Lung microvascular endothelial cell (primary cell): Measurements from ENCODE around the gene TIGD3. TPM values are rescaled to one million over a fixed set of nuclear protein-coding genes. Genes with fewer than 3 reads are reported as not detected.

Source experiments
- DNase-seq, 2 donors: peaks; one replicate each; pipeline versions ENCODE4 v3.0.0 to v3.0.0-alpha.2; 2010; ENCODE audit warnings: low read depth in 2 of 2
- total RNA-seq: library from RNA; depleted of rRNA; stranded (reverse); fragments of >200 nt; gene quantifications from 2 replicates; pipeline ENCODE4 v1.2.1, GENCODE V29; 2014

Gene TIGD3
- total RNA-seq, 1 donor from 2014 or later, result not detected

DNA sequence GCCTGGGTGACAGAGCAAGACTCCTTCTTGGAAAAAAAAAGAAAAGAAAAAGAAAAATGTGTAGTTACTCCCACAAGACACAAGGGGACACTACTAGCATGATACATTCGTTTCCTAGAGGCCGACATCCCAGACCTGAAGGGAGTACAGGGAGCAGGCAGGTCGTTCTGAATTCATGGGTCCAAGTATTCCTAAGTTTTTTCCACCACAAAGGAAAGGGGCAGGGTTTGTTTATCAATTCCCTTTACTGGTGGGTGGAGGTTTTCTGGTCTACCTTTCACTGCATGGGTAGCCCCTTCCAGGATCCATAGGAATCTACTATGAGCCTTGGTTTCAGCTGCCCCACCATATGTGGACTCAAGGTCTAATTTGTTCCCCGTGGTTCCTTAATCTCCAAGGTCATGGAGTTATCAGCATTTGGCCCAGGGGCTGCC lies 11.8 kb downstream of the TIGD3 start:
- DNase-seq, result peak; percentile 84 to 90

DNA sequence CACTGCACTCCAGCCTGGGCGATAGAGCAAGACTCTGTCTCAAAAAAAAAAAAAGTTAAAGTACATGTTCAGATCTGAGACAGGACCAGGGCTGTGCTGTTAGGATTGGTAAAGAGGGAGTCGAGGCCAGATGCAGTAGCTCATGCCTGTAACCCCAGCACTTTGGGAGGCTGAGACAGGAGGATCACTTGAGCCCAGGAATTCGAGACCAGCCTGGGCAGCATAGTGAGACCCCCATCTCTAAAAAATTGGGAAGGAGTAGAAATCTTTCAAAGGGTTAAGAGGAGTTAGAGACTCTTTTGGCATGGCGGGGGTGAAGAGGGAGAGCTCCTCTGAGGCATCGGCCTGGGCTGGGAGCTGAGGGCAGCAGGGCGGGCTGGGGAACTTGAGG lies 16.1 kb downstream of the TIGD3 start:
- DNase-seq, result no peak

DNA sequence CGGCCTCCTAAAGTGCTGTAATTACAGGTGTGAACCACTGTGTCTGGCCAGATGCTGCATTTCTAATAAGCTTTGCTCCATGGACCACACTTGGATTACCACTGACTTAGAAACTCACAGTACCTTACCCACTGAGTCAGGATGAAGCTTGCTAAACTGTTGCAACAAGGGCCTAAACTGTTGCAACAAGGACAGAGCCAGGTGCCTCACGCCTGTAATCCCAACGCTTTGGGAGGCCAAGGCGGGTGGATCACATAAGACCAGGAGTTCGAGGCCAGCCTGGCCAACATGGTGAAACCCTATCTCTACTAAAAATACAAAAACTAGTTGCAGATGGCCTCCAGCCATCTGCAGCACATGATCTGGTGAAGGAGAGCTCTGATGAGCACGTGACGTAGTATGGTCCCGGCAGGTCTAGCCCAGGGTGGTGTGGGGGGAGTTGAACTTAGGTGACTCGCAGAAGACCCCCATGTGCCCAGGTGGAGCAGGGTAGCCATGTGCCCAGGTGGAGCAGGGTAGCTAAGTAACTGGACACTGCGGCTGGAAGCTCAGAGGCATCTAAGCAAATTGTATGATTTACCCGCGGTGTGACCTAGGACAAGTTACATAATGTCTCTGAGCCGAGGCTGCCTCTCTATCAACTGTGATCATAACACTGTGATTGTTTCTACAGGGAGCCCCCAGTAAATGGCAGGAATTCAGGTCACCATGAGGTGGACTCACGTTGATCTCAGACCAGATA lies 19.5 kb downstream of the TIGD3 start:
- no peak for DNase-seq

DNA sequence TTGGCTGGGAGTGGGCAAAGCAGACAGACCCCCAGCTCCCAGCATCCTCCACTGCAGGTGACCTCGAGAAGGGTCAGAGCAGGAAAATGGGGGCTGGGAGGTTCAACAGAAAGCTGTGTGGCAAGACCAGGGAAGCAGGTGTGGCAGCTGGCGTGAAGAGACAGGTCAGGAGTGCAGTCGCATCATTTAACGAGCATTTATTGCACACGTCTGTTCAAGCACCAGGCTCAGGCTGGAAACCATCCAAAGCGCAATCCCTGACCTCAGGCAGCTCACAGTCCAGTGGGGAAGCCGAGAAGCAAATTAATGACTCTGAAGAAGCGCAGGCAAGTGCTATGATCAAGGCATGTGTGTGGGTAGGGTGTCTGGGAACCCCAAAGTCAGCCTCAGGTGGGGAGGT lies 20.5 kb downstream of the TIGD3 start:
- DNase-seq, result peak in 1 of 2 donors; percentile 0

DNA sequence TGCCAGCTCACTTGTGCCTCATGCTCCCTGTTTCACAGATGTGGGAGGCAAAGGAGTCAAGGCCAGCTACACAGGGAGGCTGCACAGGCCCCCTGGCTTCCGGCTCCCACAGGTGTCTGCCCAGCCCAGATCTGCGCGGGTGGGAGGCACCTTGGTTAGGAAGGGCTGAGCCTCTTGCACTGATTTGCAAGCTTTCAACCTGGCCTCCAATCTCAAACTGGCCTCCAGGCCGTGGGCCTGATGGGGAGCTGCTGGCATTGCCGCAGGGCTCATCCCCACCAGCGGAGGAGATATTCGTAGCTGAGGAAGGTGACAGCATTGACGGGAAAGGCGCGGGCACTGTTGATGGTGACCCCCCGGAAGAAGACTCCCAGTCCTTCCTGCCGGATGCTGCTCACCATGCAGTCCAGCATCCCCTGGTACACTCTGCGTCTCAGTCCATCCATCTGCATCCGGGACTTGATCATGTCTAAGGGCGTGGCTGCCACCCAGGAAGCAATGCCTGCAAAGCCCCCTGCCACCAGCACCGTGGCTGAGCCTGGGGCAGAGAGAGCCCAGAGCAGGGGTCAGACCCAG lies 21.7 kb downstream of the TIGD3 start:
- DNase-seq, result no peak

DNA sequence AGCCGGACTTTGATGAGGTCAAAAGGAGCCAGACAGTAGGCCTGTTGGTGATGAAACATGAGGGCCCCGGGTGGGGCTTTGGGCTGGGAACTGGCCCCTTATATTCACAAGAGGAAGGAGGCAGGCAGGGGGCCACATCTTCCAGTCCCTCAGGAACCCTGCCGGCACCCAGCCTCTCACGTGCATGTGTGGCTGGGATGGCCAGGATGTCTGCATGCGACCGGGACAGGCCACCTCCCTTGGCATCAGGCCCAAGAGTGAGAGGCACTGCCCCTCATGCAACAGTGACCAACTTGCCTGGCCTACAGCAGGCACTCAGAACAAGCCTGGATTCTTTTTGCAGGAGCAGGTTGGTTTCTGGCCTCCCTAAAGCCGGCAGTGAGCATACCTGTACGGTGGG lies 22.5 kb downstream of the TIGD3 start:
- no peak for DNase-seq

DNA sequence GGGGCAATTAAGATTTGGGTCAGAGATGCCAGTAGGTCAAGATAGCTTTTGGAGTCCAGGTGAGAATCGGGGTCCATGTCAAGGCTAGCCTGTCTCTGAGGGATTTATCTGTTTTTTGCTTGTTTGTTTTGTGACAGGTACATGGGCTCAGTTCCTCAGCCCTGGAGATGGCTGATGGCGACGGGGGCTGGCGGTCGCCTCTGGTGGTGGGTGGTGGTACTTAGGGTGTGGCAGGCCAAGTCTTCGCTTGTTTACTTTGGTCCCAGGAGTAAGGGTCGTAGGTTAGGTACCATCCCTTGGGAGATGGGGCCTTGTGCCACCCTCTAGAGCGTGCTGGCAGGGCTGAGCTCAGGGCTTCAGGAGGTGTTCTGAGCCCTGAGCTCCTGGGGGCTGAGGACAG lies 23.2 kb downstream of the TIGD3 start:
- DNase-seq, result peak in 1 of 2 donors; percentile 1

DNA sequence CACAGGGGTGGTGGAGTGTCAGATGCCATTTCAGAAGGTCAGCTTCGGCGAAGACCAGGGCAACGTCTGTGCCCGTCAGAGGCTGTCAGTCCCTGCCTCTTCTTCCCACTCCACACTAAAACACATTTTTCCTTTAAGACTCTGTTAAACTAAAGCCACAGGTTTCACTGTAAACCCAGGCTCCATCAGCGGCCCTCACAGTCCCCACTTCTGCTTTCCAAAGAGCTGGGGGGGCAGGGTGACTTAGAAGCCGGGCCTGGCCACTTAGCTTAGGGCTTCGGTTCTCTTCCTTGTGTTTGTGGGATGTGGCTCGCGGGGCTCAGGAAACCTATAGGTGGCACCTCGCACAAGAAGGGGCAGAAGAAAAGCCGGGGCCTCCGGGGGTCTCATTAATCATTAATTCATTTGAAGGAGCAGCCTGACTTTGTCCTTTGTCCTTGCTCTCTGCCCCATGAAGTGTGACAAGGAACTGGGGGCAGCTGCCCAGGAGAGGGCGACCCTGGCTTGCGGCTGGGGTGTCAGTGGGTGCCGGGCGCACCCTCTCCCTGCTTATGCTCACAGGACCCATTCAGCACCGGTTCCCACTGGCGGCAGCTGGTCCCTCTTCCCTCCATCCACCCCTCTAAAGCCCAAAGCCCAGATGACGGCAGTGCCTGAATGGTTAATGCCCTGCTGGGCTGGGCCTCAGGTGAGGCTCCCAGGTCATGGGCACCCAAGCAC lies 23.8 kb downstream of the TIGD3 start:
- peak in 1 of 2 donors; percentile 3 for DNase-seq

DNA sequence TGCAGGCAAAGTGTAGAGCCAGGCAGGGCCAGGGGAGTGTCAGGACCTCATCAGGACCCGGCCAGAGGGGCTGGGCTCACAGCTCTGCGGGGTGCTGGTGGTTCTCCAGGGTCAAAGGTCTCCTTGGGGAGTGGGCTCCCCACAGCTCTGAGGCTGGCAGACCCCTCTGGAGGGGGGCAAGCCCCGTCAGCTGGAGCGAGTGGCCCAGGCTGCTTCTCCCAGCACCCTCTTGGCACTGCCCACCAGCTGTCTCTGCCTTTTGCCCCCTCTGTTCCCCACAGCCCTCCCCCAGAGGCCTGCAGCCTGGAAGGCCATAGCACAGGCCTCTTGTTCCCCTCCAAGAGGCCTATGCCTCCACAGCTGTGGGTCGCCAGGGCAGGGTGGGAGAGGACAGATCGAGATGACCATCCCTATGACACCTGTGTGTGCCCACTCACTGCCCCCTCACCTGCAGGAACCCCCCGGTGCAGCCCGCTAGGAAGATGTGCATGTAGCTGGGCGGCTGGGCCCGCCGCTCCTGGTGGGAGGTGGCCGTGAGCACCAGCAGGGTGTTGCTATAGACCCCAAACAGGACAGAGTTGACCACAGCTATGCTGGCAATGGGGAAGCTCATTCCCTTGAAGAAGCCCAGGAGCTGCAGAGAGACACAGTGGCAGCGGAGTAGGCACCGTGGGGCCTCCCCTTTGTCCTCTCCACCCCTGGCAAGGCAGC lies 24.5 kb downstream of the TIGD3 start:
- no peak for DNase-seq

DNA sequence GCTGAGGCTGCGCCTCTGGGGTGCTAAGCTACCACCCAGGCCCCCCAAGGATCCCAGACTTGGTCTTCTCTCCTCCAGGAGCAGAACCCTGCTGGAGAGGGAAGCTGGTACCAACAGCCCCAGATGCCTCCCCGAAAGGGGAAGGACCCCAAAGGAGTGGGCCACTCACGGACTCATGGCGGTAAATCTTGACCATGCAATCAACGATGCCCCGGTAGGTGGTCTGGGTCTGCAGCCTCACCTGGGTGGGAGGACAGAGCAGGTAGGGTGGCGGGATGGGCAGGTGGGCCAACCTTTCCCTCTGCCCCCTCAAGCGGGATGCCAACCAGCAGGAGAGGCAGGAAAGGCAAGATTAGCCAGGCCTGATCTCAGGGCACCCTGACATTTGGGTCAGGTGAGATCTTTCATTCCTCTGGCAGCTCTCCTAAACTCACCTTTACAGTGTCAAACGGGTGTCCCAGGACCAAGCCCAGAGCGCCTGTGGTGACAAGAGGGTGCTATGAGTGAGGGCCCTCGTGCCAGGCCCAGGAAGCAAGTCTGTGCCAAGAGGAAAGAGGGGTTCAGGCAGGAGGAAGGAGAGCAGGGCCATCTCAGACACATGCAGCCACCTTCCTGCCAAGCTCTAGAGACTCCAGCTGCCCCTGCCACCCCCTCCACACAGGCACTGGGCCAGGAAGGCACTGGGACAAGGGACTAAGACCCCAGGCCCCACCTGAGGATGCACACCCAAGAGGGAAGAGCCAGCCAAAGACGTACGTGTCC lies 25.3 kb downstream of the TIGD3 start:
- peak in 1 of 2 donors; percentile 0 for DNase-seq

DNA sequence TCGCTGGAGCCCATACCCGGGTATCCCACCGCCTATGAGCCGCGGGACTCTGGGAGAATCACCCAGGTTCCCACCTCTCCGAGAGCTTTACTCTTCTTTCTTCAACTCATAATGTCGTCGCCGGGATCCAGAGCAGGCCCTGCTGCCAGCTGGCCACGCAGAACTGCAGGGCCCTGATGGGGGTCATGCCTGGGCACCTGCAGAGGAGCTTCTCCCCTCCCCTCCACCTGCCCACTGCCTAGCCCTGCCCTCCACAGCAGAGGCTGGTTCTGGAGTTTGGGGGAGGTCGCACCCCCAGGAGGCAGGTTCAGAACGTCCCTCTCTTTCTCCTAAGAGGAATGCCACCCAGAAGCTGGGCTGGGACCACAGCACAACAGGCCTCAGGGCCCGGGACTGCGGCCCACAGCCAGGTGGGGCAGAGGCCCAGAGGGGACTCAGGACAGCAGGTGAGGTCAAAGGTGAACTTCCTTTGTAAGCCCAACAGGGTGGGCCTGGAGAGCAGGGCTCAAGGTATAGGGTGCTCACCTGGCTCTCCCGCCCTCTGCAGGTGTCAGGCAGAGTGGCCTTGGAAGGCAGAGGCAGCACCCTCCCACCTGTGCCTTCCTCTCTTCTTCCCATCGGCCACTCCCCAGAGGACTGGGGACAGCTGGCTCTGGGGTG lies 26.0 kb downstream of the TIGD3 start:
- no peak for DNase-seq

DNA sequence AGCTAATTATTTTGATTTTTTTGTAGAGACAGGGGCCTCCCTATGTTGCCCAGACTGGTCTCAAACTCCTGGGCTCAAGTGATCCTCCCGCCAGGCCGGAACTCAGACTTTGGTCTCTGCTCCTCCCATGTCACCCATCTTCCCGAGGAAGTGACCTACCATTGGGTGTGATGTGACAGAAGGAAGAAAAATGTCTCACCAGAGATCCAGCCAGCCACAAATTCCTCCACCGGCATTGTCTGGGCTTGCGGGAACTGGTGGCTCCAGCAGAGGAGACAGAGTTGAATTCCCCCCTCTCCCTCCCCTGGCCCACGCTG lies 27.1 kb downstream of the TIGD3 start:
- DNase-seq, result no peak

DNA sequence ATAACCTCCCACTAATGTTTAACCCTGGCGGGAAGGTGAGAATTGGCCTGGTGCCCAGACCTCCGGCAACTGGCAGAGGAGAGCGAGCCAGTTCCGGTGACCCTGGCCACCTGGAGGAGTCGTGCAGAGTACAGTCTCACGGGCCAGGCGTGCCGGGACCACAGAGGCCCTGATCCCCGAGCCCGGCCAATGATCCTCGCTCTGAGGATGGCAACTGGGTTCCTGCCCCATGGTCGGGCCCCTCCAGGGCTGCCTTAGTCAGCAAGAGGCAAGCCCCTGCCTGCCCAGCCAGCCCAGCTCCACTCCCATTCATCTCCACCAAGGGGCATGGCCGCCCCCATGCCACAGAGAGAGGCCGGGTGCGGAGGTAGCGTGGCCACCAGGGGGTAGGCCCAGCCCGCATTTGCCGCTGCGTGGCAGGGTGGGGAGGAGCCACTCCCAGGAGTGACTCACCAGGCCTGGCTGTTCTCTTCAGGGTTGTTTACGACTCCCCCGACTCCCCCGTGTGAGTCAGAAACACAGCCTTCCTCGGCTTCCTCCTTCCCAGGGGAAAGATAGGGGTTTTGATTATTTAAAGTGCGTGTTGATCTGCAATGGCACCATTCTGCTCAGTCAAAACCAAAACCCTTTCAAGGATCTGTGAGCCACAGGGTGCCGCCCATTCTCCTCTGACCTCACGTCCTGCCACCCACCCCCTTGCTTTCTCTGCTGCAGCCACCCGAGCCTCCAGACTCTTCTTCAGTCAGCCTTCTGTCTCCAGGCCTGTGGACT lies 27.7 kb downstream of the TIGD3 start, which contains the start of gene SLC25A45:
SLC25A45 (minus strand) TSS at position 614 of the 771 bp plus-strand sequence. CDS start 695 bp downstream, outside the sequence.
- peak; percentile 94 to 99 for DNase-seq

DNA sequence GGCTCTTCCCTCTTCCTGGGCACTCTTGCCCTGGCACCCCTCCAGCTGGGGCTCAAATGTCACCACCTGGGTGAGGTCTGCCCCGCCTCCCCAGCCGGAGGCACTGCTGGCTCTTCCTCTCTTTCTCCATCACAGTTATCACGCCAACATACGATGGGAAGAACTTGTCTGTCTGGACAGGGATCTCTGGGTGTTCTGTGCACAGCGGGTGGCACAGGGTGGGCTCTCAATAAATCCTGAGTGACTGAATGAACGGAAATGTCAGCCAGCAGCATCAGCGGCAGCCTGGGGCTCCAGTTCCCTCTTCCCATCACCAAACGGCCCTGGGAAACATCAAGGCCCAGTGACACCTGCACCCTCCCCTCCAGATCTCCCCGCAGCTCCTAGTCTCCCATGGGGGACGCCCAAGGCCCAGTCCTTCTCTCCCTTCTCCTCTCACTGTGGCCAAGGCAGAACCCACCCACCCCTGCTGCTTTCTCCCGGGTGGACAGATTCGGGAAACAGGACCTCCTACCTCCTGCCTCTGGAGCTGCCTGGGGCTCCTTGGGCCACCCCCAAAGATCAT lies 28.3 kb downstream of the TIGD3 start:
- no peak for DNase-seq

DNA sequence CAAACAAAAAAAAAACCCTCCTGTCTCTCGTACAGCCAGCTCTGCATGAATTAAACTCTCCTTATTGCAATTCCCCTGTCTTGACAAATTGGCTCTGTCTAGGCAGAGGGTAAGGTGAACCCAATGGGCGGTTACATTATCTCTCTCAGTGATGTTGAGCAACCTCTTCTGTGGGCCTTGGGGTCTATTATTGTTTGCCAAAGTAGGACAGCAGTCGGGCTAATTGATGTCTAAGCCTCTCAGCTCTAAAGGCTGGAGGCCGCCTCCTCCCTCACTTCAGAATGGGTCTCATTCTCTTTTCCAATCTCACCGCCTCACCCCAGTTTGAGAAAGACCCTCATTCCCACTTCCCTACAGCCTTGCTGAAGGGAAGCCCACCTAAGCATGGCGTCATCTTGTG lies 29.2 kb downstream of the TIGD3 start:
- DNase-seq, result no peak

DNA sequence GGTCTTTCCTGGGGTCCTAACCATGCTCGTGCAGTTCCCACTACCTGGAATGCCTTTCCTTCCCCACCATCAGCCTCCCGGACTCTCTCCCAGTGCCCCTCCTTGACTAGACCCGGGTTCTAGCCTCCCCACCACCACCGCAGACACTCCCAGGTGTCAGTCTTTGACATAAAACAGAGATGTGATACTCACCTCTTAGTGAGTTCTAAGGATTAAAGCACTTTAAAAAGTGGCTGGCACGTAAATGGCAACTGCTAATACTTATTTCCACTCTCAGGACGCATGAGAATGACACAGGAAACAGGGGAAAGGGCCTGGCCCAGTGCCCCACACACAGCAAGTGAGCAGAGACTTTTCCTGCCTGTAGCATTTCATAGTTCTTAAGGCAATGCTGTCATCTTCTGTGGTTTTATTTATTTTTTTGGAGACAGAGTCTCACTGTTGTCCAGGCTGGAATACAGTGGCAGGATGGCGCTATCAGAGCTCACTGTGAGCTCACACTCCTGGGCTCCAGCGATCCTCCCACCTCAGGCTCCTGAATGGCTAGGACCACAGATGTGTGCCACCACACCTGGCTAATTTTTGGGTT lies 29.8 kb downstream of the TIGD3 start:
- peak; percentile 58 to 84 for DNase-seq

DNA sequence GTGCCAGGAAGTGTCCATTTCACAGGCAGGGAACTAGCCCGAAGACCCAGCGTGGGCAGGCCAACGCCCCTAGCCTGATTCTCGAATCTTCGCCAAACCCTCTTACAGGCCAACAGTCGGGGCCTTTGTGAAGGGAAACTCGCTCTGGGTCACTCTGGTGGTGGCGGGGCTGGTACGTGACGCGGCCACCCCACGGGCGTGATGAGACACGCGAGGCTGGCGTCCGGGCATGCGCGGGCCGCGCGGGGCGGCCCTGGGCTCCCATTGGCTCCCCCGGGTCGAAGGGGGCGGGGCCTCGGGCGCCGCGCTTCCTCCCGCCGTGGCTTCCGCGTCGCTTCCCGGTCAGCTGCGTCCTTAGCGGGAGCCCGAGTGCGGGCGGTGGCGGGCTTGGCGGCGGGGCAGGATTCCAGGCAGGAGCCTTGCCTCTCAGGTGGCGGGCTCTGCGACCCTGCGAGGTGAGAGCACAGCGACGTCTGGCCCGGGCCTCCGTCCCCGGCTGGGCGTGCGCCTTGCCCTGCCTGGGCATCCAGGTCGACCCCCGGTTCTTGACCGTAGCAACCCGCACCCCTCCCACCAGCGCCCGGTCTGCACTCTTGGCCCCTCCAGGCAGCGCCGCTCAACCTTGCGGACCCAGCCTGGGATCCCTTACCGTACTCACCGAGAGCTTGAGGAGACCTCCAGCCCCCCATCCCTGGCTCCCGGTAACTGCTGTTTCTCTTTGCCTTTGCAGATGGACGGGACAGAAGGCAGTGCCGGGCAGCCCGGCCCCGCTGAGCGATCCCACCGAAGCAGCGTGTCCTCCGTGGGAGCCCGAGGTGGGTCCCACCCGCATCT lies 32.0 kb downstream of the TIGD3 start, which contains the start of gene FRMD8:
FRMD8 (plus strand) TSS at position 331 of the 834 bp plus-strand sequence; CDS start at position 731, 400 bp downstream.
- DNase-seq, result peak; percentile 87 to 90

DNA sequence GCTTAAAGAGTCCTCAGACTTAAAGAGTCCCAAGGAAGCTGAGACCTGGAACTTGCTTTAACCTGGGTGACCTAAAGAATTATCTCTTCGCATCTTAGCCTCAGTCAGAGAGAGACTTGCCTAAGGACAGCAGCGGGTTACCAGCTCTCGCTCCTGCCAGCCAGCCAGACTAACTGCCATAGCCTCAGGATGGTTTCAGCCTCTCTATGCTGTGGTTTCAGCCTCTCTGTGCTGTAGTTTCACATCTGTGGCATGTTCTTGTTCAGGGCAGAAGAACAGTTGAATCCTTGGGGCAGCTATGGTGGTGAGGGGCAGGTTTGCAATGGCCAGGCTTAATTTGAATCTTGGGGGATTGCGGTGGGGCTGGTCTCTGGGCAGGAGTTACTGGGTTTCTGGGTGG lies 34.2 kb downstream of the TIGD3 start:
- no peak for DNase-seq
